DMS 273 treated with DMSO at 0.1 percent for 48 hours (cell line): ENCODE measurements around the gene FYCO1.

Source experiments
- DNase-seq: peaks from one replicate; lab custom pipeline; 2025; lab: John Stamatoyannopoulos, UW

Gene FYCO1

GRCh38 chr3:45984331-45985312 lies 11.0 kb downstream of the FYCO1 start:
- no peak for DNase-seq

GRCh38 chr3:45983770-45984169 lies 11.9 kb downstream of the FYCO1 start:
- DNase-seq, result no peak

GRCh38 chr3:45981346-45982074 lies 14.1 kb downstream of the FYCO1 start:
- DNase-seq, result no peak

- DNase-seq, result no peak
Measured at GRCh38 chr3:45980819-45981218, 14.8 kb downstream of the FYCO1 start.

GRCh38 chr3:45980229-45980813 lies 15.3 kb downstream of the FYCO1 start:
- DNase-seq, result no peak

GRCh38 chr3:45979378-45979777 lies 16.2 kb downstream of the FYCO1 start:
- no peak for DNase-seq

- DNase-seq, result no peak
Measured at GRCh38 chr3:45978006-45978761, 17.4 kb downstream of the FYCO1 start.

GRCh38 chr3:45976191-45977091 lies 19.2 kb downstream of the FYCO1 start:
- no peak for DNase-seq

- DNase-seq, result no peak
Measured at GRCh38 chr3:45975686-45976085, 19.9 kb downstream of the FYCO1 start.

- no peak for DNase-seq
Measured at GRCh38 chr3:45974686-45975085, 20.9 kb downstream of the FYCO1 start.

GRCh38 chr3:45972534-45973402 lies 22.9 kb downstream of the FYCO1 start:
- DNase-seq, result no peak

GRCh38 chr3:45969953-45970352 lies 25.7 kb downstream of the FYCO1 start:
- DNase-seq, result no peak

GRCh38 chr3:45969116-45969515 lies 26.5 kb downstream of the FYCO1 start:
- DNase-seq, result no peak

GRCh38 chr3:45968706-45969105 lies 26.9 kb downstream of the FYCO1 start:
- no peak for DNase-seq

GRCh38 chr3:45968149-45968548 lies 27.5 kb downstream of the FYCO1 start:
- DNase-seq, result no peak

GRCh38 chr3:45967724-45968123 lies 27.9 kb downstream of the FYCO1 start:
- no peak for DNase-seq

- no peak for DNase-seq
Measured at GRCh38 chr3:45966950-45967640, 28.5 kb downstream of the FYCO1 start.

GRCh38 chr3:45966371-45966791 lies 29.2 kb downstream of the FYCO1 start:
- DNase-seq, result no peak

- DNase-seq, result no peak
Measured at GRCh38 chr3:45965653-45966052, 30.0 kb downstream of the FYCO1 start.
